HG03575 (cell line): ENCODE measurements around the gene RAD51B.
"Not testable (repeated sequence)": the region's sequence is repeated elsewhere in the genome, so short reads cannot be mapped to it uniquely, and the experiment has no call there.

Experiments used
- ATAC-seq: cut with Tn5 transposase; IDR thresholded peaks from one replicate; pipeline ENCODE4 v1.9.1; 2021; ENCODE audit not compliant: unreplicated experiment, insufficient number of reproducible peaks, low FRiP score; ENCODE audit errors: extremely low read depth

RAD51B gene

GRCh38 chr14:68428900-68429299 is 609.3 kb downstream of the RAD51B start:
- not testable (repeated sequence) for ATAC-seq

- ATAC-seq: not testable (repeated sequence)
These were observed 614.6 kb downstream of the RAD51B start for GRCh38 chr14:68434173-68434572.

- ATAC-seq: not testable (repeated sequence)
These were observed 616.1 kb downstream of the RAD51B start for GRCh38 chr14:68435631-68436030.

GRCh38 chr14:68439676-68440075 is 620.1 kb downstream of the RAD51B start:
- ATAC-seq: no peak

GRCh38 chr14:68440820-68441219 is 621.2 kb downstream of the RAD51B start:
- ATAC-seq: no peak

GRCh38 chr14:68441542-68441941 is 622.0 kb downstream of the RAD51B start:
- no peak for ATAC-seq

- no peak for ATAC-seq
These were observed 623.5 kb downstream of the RAD51B start for GRCh38 chr14:68442828-68443629.

GRCh38 chr14:68444449-68445168 is 625.0 kb downstream of the RAD51B start:
- no peak for ATAC-seq

- no peak for ATAC-seq
These were observed 626.9 kb downstream of the RAD51B start for GRCh38 chr14:68446243-68447040.

- ATAC-seq: no peak
These were observed 628.1 kb downstream of the RAD51B start for GRCh38 chr14:68447581-68448251.

GRCh38 chr14:68448252-68448902 is 628.8 kb downstream of the RAD51B start:
- ATAC-seq: no peak

- ATAC-seq: no peak
These were observed 630.1 kb downstream of the RAD51B start for GRCh38 chr14:68449561-68450181.

- no peak for ATAC-seq
These were observed 631.0 kb downstream of the RAD51B start for GRCh38 chr14:68450391-68451120.

- ATAC-seq: no peak
These were observed 632.3 kb downstream of the RAD51B start for GRCh38 chr14:68451696-68452373.

GRCh38 chr14:68458253-68458652 is 638.7 kb downstream of the RAD51B start:
- ATAC-seq: no peak

GRCh38 chr14:68458840-68459469 is 639.4 kb downstream of the RAD51B start:
- ATAC-seq: no peak
